A549 (cell line): ENCODE results near the gene GTF2H2C.
"Not testable (repeated sequence)": the region's sequence is repeated elsewhere in the genome, so short reads cannot be mapped to it uniquely, and the experiment has no call there.

ENCODE experiments used
- CTCF ChIP-seq: fragments of >200 bp; sonication (Bioruptor Twin); formaldehyde crosslinking; IDR thresholded peaks from 3 replicates; pipeline ENCODE4 v1.5.1; 2016
- EP300 ChIP-seq, 2 experiments: fragments of >200 bp; sonication (Bioruptor Twin); formaldehyde crosslinking; IDR thresholded peaks; 2 replicates in 1 of 2; 3 replicates in 1 of 2; pipeline ENCODE4 v1.6.1; 2016 to 2017

- TF ChIP-seq CTCF; EP300 (IDR thresholded peaks at IDR 0.05): not testable (repeated sequence)
Observed at GRCh38 chr5:69560587-69561431, 818 bp downstream of the GTF2H2C start.
